HG03045 (cell line): ENCODE measurements around the gene PHACTR3.

Experiments used
- ATAC-seq: cut with Tn5 transposase; IDR thresholded peaks from one replicate; pipeline ENCODE4 v1.9.1; 2021; ENCODE audit warnings: mild to moderate bottlenecking, moderate library complexity; ENCODE audit not compliant: unreplicated experiment

Gene PHACTR3

DNA sequence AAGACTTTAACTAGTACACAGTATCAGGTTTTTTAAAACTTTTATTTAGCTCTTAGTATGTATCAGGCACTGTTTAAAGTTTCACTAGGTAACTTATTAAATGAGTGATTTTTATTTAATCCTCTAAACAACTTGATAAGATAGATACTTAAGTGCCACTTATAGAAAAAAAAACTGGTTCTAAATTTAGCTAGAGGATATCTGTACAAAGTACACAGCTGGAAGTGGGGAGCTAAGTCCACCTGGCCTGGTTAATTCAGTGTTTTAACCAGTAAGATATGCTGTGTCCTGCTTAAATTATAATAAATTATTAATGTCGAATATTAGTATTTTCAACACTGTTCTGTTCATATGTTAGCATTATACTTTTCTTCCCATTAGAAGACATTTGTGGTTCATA is 291.6 kb downstream of the PHACTR3 start:
- ATAC-seq = no peak
